Mucosa of stomach (tissue), 1 donor: ENCODE data around the gene NADSYN1.

Experiments used
- H3K27me3 ChIP-seq: one replicate; pipeline ENCODE4 v1.7.0; 2013; ENCODE audit warnings: mild to moderate bottlenecking, low read length; ENCODE audit not compliant: control insufficient read depth, insufficient read depth
- H3K36me3 ChIP-seq: one replicate; pipeline ENCODE4 v1.7.0; 2013; ENCODE audit warnings: low read length; ENCODE audit not compliant: control insufficient read depth, insufficient read depth
- H3K4me1 ChIP-seq: one replicate; pipeline ENCODE4 v1.7.0; 2013; ENCODE audit warnings: mild to moderate bottlenecking, low read length; ENCODE audit not compliant: control insufficient read depth, insufficient read depth
- H3K4me3 ChIP-seq: one replicate; pipeline ENCODE4 v1.7.0; 2013; ENCODE audit warnings: low read length
- H3K9ac ChIP-seq: one replicate; pipeline ENCODE4 v1.7.0; 2013; ENCODE audit warnings: mild to moderate bottlenecking, low read length, moderate library complexity
- H3K9me3 ChIP-seq: one replicate; pipeline ENCODE4 v1.7.0; 2013; ENCODE audit warnings: mild to moderate bottlenecking, low read length, moderate library complexity; ENCODE audit not compliant: control insufficient read depth
- donor health status: Pancreatic carcinoma.

The NADSYN1 gene

GRCh38 chr11:71543866-71544265 is 90.9 kb downstream of the NADSYN1 start:
- H3K9me3 ChIP-seq = no peaks in the 10 kb centered on the region
- peaks cover 5% of the 10 kb centered on the region for H3K4me1 ChIP-seq
- no peak overlapping the region for H3K4me3 ChIP-seq
- no peak overlapping the region for H3K9ac ChIP-seq
- H3K36me3 ChIP-seq = no peaks in the 10 kb centered on the region
- peaks cover 13% of the 10 kb centered on the region for H3K27me3 ChIP-seq

- Histone ChIP-seq H3K27me3 (peaks cover 14% of the 10 kb centered on the region), H3K4me1 (peaks cover 5% of the 10 kb centered on the region), H3K9ac (no peak overlapping the region), H3K9me3 (no peaks in the 10 kb centered on the region), H3K36me3 (no peaks in the 10 kb centered on the region), H3K4me3 (no peak overlapping the region)
Measured at GRCh38 chr11:71544525-71545214, 91.7 kb downstream of the NADSYN1 start.

- H3K9me3 ChIP-seq = no peaks in the 10 kb centered on the region
- no peaks in the 10 kb centered on the region for H3K36me3 ChIP-seq
- H3K4me3 ChIP-seq = no peak overlapping the region
- H3K9ac ChIP-seq = no peak overlapping the region
- peaks cover 5% of the 10 kb centered on the region for H3K4me1 ChIP-seq
- peaks cover 14% of the 10 kb centered on the region for H3K27me3 ChIP-seq
Measured at GRCh38 chr11:71545405-71545966, 92.5 kb downstream of the NADSYN1 start.

- Histone ChIP-seq H3K36me3 (no peaks in the 10 kb centered on the region), H3K4me1 (peaks cover 5% of the 10 kb centered on the region), H3K9me3 (no peaks in the 10 kb centered on the region), H3K9ac (no peak within 1 kb of the TSS), H3K27me3 (peaks cover 15% of the 10 kb centered on the region), H3K4me3 (no peak within 1 kb of the TSS)
Measured at GRCh38 chr11:71548120-71548519, 95.1 kb downstream of the NADSYN1 start, which contains the start of gene KRTAP5-9. KRTAP5-9 (plus strand) TSS chr11:71548420; CDS start chr11:71548658, 238 bp downstream.

- Histone ChIP-seq H3K4me3 (no peak overlapping the region), H3K4me1 (peaks cover 2% of the 10 kb centered on the region), H3K27me3 (peaks cover 17% of the 10 kb centered on the region)
Measured at GRCh38 chr11:71548716-71549151, 95.7 kb downstream of the NADSYN1 start.

More at GRCh38 chr11:71548716-71549151, 95.7 kb downstream of the NADSYN1 start:
- Histone ChIP-seq H3K9ac (no peak overlapping the region), H3K36me3 (no peaks in the 10 kb centered on the region), H3K9me3 (no peaks in the 10 kb centered on the region)
